WTC11 (cell line): Measurements from ENCODE around the gene CACNA2D1. TPM values are rescaled to one million over a fixed set of nuclear protein-coding genes. Genes with fewer than 3 reads are reported as not detected.

Source experiments
- ATAC-seq: fragments of 200-7000 bp; cut with Tn5 transposase; 2 replicates; pipeline ENCODE4 v1.10.0; 2021; ENCODE audit warnings: mild to moderate bottlenecking, moderate library complexity
- CTCF ChIA-PET: fragments of 300-600 bp; sonication (Branson Sonifier 250); formaldehyde crosslinking; loops from one replicate; lab custom pipeline; 2021; ENCODE audit warnings: antibody characterized with exemption; lab: Charles Lee
- POLR2A ChIA-PET: fragments of 350-600 bp; sonication (Branson Sonifier 250); formaldehyde crosslinking; loops from one replicate; lab custom pipeline; 2021; ENCODE audit warnings: antibody characterized with exemption; lab: Charles Lee
- DNase-seq: peaks from one replicate; pipeline ENCODE4 v3.0.0; 2021; ENCODE audit warnings: low spot score
- H3K27ac Mint-ChIP-seq: 2 replicates; pipeline ENCODE4 v1.8.0; 2021; ENCODE audit warnings: mixed read lengths
- H3K27me3 Mint-ChIP-seq: 2 replicates; pipeline ENCODE4 v1.8.0; 2021; ENCODE audit warnings: low read depth, mild to moderate bottlenecking, moderate library complexity, mixed read lengths
- H3K36me3 Mint-ChIP-seq: 2 replicates; pipeline ENCODE4 v1.8.0; 2021; ENCODE audit warnings: mixed read lengths
- H3K4me1 Mint-ChIP-seq: 2 replicates; pipeline ENCODE4 v1.8.0; 2022; ENCODE audit warnings: mixed read lengths
- H3K4me3 Mint-ChIP-seq: 2 replicates; pipeline ENCODE4 v1.8.0; 2021; ENCODE audit warnings: mild to moderate bottlenecking, moderate library complexity, mixed read lengths
- H3K9me3 Mint-ChIP-seq: 2 replicates; pipeline ENCODE4 v1.8.0; 2021; ENCODE audit warnings: mixed read lengths
- ARID4B ChIP-seq: sonication (generic); formaldehyde crosslinking; IDR thresholded peaks from 2 replicates; pipeline ENCODE4 v1.8.0; 2023; ENCODE audit warnings: missing genetic modification reagents, mild to moderate bottlenecking, borderline replicate concordance
- ATF2 ChIP-seq: sonication (generic); formaldehyde crosslinking; IDR thresholded peaks from 2 replicates; pipeline ENCODE4 v1.8.1; 2022; ENCODE audit warnings: low read depth, missing genetic modification reagents, borderline replicate concordance
- ATF3 ChIP-seq: sonication (generic); formaldehyde crosslinking; conservative IDR thresholded peaks from 2 replicates; pipeline ENCODE4 v1.8.1; 2022; ENCODE audit warnings: mild to moderate bottlenecking, missing genetic modification reagents
- ATF6 ChIP-seq: sonication (generic); formaldehyde crosslinking; IDR thresholded peaks from 2 replicates; pipeline ENCODE4 v1.8.1; 2023; ENCODE audit warnings: mild to moderate bottlenecking, missing genetic modification reagents
- CTCF ChIP-seq: fragments of 200-600 bp; IDR thresholded peaks from 2 replicates; pipeline ENCODE4 v1.8.0; 2022; ENCODE audit warnings: antibody characterized with exemption
- EMX1 ChIP-seq: fragments of 250-450 bp; sonication (Bioruptor Pico); IDR thresholded peaks from 2 replicates; pipeline ENCODE4 v1.8.0; 2021; ENCODE audit warnings: mild to moderate bottlenecking
- ERG ChIP-seq: fragments of 250-450 bp; sonication (Bioruptor Pico); IDR thresholded peaks from 2 replicates; pipeline ENCODE4 v1.8.0; 2021; ENCODE audit warnings: mild to moderate bottlenecking
- FOXP4 ChIP-seq: sonication (generic); formaldehyde crosslinking; IDR thresholded peaks from 2 replicates; pipeline ENCODE4 v1.8.0; 2022; ENCODE audit warnings: mild to moderate bottlenecking, missing genetic modification reagents
- GTF2I ChIP-seq: fragments of 250-450 bp; sonication (Bioruptor Pico); conservative IDR thresholded peaks from 2 replicates; pipeline ENCODE4 v1.4.0; 2021; ENCODE audit warnings: mild to moderate bottlenecking
- HMGA2 ChIP-seq: fragments of 250-450 bp; sonication (Bioruptor Pico); IDR thresholded peaks from 2 replicates; pipeline ENCODE4 v1.4.0; 2021; ENCODE audit warnings: mild to moderate bottlenecking, moderate library complexity
- NFATC4 ChIP-seq: fragments of 250-450 bp; sonication (Bioruptor Pico); IDR thresholded peaks from 2 replicates; pipeline ENCODE4 v1.9.0; 2021; ENCODE audit warnings: mild to moderate bottlenecking
- SMAD3 ChIP-seq: sonication (generic); formaldehyde crosslinking; IDR thresholded peaks from 2 replicates; pipeline ENCODE4 v1.8.0; 2022; ENCODE audit warnings: missing genetic modification reagents, mild to moderate bottlenecking, borderline replicate concordance
- TEAD4 ChIP-seq: sonication (generic); formaldehyde crosslinking; IDR thresholded peaks from 2 replicates; pipeline ENCODE4 v1.8.0; 2022; ENCODE audit warnings: mild to moderate bottlenecking, missing genetic modification reagents
- ZNF232 ChIP-seq: sonication (generic); formaldehyde crosslinking; IDR thresholded peaks from 2 replicates; pipeline ENCODE4 v1.8.0; 2022; ENCODE audit warnings: mild to moderate bottlenecking, missing genetic modification reagents
- ZNF416 ChIP-seq: fragments of 250-450 bp; sonication (Bioruptor Pico); IDR thresholded peaks from 2 replicates; pipeline ENCODE4 v1.9.0; 2021; ENCODE audit warnings: mild to moderate bottlenecking, inconsistent platforms
- ZNF425 ChIP-seq: fragments of 250-450 bp; sonication (Bioruptor Pico); conservative IDR thresholded peaks from 2 replicates; pipeline ENCODE4 v1.9.0; 2021; ENCODE audit warnings: mild to moderate bottlenecking
- ZSCAN18 ChIP-seq: fragments of 250-450 bp; sonication (Bioruptor Pico); IDR thresholded peaks from 2 replicates; pipeline ENCODE4 v2.1.2; 2022; ENCODE audit warnings: mild to moderate bottlenecking, moderate library complexity
- total RNA-seq: library from RNA; stranded (reverse); gene quantifications from 3 replicates; pipeline ENCODE4 v1.2.3, GENCODE V29; 2021

CACNA2D1 gene
- total RNA-seq, 1 experiment from 2014 or later, result 33.3 TPM

GRCh38 chr7:82273886-82274285 lies 169.7 kb downstream of the CACNA2D1 start:
- Mint-ChIP-seq H3K36me3 (no peaks in the 10 kb centered on the region), H3K9me3 (no peaks in the 10 kb centered on the region), H3K4me3 (no peak overlapping the region), H3K4me1 (peaks cover 19% of the 10 kb centered on the region), H3K27ac (no peak overlapping the region), H3K27me3 (no peaks in the 10 kb centered on the region)
- no peak for TF ChIP-seq ZNF232
- TF ChIP-seq CTCF, result no peak
- no peak for TF ChIP-seq EMX1 (CRISPR knock-in tag)
- no peak for TF ChIP-seq ATF6 (CRISPR knock-in tag)
- no peak for TF ChIP-seq ATF3 (CRISPR knock-in tag)
- ATAC-seq (no peak; the same call in 1 of the 2 replicates), DNase-seq (no peak)
- POLR2A ChIA-PET, result no interaction called here
- CTCF ChIA-PET, result interaction anchor here (0.5 kb wide), 1 partner anchor 16 kb away, joined by 4 read pairs; no protein-coding TSS in a partner anchor

- Mint-ChIP-seq H3K4me3 (no peak overlapping the region), H3K36me3 (no peaks in the 10 kb centered on the region), H3K27ac (no peak overlapping the region), H3K9me3 (no peaks in the 10 kb centered on the region), H3K4me1 (peaks cover 17% of the 10 kb centered on the region), H3K27me3 (no peaks in the 10 kb centered on the region)
- DNase-seq, result no peak
- POLR2A ChIA-PET, result no interaction called here
- ATAC-seq, result no peak
- CTCF ChIA-PET, result no interaction called here
- TF ChIP-seq GTF2I (CRISPR knock-in tag) (no peak), HMGA2 (no peak), TEAD4 (no peak), ZSCAN18 (CRISPR knock-in tag) (no peak), ZNF425 (CRISPR knock-in tag) (no peak), SMAD3 (CRISPR knock-in tag) (no peak), ATF2 (CRISPR knock-in tag) (no peak), NFATC4 (CRISPR knock-in tag) (no peak), FOXP4 (CRISPR knock-in tag) (no peak), ZNF416 (CRISPR knock-in tag) (no peak), ERG (CRISPR knock-in tag) (no peak), ARID4B (no peak)
These were observed 172.7 kb downstream of the CACNA2D1 start for GRCh38 chr7:82270870-82271269.
